Lower lobe of right lung (tissue), 2 donors: Measurements from ENCODE around the gene TMSB15B. TPM values are rescaled to one million over a fixed set of nuclear protein-coding genes. Genes with fewer than 3 reads are reported as not detected.
"Not testable (repeated sequence)": the region's sequence is repeated elsewhere in the genome, so short reads cannot be mapped to it uniquely, and the experiment has no call there.

Source experiments
- ATAC-seq, 2 donors: fragments of 200-7000 bp; cut with Tn5 transposase; one replicate each; pipeline ENCODE4 v1.9.1; 2020 to 2022; ENCODE audit warnings: mild to moderate bottlenecking in 2 of 2, moderate library complexity in 2 of 2
- DNase-seq: peaks from one replicate; pipeline ENCODE4 v3.0.0-alpha.2; 2020
- H3K27ac ChIP-seq: fragments of 200-600 bp; one replicate; pipeline ENCODE4 v1.8.0; 2022
- H3K27me3 ChIP-seq: fragments of 200-600 bp; one replicate; pipeline ENCODE4 v1.8.0; 2022; ENCODE audit warnings: low read depth
- H3K36me3 ChIP-seq: fragments of 200-600 bp; one replicate; pipeline ENCODE4 v1.8.0; 2022; ENCODE audit warnings: mild to moderate bottlenecking
- H3K4me1 ChIP-seq: fragments of 200-600 bp; one replicate; pipeline ENCODE4 v1.8.0; 2022
- H3K4me3 ChIP-seq: fragments of 200-600 bp; one replicate; pipeline ENCODE4 v1.8.0; 2022; ENCODE audit warnings: mild to moderate bottlenecking
- H3K9me3 ChIP-seq: fragments of 200-600 bp; one replicate; pipeline ENCODE4 v1.8.0; 2022
- intact Hi-C: fragments of 100-400 bp; cut with DNase I; formaldehyde crosslinking; loops from one replicate; pipeline ENCODE4 v1.11.0; 2022
- long read RNA-seq: library from polyadenylated mRNA; unstranded; transcript quantifications from one replicate; pipeline ENCODE4 v2.0.0, GENCODE V29; 2021
- total RNA-seq: library from RNA; stranded (reverse); fragmentation: NEBNext Ultra II Directional; extraction: Animal tissue kit (Norgen Biotek cat#: 25700); gene quantifications from one replicate; pipeline ENCODE4 v1.2.1, GENCODE V29; 2021
- TF ChIP-seq, protein P1 (sequence below): fragments of 200-600 bp; IDR thresholded peaks from one replicate; pipeline ENCODE4 v1.8.0; 2022; ENCODE audit warnings: antibody characterized with exemption, mild to moderate bottlenecking
- donor health status: DM: no; HTN: yes; CAD: no; lungs with severe emphysema.

The TMSB15B gene
- 1.2 TPM for total RNA-seq
- long read RNA-seq, partial matches to known transcripts: 1 of 2 reads
- long read RNA-seq, other reads (novel, unspliced or antisense): 1 of 2 reads

DNA sequence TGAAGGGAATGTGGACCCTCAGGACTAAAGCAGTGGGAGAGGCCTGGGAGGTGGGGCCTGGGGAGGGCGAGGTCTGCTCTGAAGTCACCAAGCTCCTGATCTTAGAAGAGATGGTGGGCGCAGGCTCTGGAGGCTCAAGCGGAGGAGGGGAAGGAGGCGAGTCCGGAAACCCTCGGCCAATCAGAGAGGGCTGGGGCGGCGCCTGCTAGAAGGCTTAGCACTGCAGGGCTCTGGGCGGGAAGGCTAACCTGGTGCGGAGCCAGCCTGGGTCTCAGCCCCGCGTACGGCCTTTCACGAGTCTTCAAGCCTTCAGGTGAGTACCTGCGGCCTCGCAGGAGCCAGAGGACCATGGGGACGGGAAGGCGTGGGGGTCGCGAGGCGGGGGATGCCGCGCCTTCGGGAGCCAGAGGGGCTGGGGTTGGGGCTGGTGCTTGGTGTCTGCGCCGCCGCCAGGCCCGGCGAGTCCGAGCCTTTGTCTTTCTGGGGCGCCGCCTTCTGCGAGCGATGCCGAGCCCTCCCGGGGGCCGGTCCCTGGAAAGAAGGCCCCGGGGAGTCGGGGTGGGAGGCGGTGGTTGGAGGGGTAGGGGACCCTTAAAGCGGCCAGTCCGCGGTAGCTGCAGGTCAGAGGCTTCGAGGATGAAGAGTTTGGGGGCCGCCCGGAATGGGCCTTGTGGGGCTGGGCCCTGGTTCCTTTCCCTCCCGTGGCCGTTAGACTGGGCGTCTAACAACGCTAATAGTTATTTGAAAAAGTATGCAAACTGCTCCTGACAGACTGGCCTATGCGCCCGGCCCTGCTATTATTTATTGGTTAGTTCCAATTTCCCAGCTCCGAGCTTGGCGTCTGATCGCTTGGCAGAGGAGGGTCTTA lies at the start of gene TMSB15B:
Gene TMSB15B, plus strand, starts transcription at position 217 of the 868 bp plus-strand sequence.
- H3K9me3 ChIP-seq, H3K4me1 ChIP-seq, H3K4me3 ChIP-seq, H3K36me3 ChIP-seq, intact Hi-C loops, H3K27ac ChIP-seq, DNase-seq, H3K27me3 ChIP-seq: not testable (repeated sequence)
- peak; percentile 88 to 93 for ATAC-seq

DNA sequence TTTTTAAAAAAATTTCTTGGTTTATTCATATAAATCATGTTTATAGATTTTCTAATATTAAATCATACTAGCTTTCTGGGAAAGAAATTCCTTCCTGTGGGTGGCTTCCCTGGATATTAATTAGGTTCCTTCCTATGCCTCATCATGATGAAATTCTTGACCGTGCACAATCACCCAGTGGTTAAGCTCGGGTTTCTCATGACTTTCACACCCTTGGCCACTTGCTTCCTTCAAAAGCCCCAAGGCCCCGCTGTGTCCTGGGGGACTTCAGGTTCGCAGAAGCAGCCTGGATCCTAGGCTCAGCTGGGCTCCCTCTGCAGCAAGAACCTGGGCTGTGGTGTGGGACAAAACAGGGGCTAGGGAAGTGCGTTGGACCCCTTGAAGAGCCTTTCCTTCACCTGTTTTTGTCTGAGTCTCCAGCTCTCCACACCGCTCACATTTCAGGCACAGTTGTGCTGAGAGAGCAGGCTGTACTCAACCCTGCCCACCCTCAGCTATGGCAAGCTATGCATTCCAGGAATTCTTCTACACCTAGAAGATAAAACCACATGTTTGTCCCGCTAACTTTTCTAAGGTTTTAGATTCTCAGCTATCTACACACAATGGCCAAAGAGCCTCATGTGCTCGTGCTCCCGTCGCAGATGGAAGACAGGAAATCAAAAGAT lies 48.9 kb upstream of the TMSB15B start:
- Histone ChIP-seq H3K36me3 (no peaks in the 10 kb centered on the region), H3K4me1 (no peaks in the 10 kb centered on the region), H3K9me3 (no peaks in the 10 kb centered on the region), H3K27ac (no peak overlapping the region), H3K27me3 (no peaks in the 10 kb centered on the region), H3K4me3 (no peak overlapping the region)
- ATAC-seq (no peak), DNase-seq (no peak)
- intact Hi-C loops: no loop called here
- TF ChIP-seq, protein P1, sequence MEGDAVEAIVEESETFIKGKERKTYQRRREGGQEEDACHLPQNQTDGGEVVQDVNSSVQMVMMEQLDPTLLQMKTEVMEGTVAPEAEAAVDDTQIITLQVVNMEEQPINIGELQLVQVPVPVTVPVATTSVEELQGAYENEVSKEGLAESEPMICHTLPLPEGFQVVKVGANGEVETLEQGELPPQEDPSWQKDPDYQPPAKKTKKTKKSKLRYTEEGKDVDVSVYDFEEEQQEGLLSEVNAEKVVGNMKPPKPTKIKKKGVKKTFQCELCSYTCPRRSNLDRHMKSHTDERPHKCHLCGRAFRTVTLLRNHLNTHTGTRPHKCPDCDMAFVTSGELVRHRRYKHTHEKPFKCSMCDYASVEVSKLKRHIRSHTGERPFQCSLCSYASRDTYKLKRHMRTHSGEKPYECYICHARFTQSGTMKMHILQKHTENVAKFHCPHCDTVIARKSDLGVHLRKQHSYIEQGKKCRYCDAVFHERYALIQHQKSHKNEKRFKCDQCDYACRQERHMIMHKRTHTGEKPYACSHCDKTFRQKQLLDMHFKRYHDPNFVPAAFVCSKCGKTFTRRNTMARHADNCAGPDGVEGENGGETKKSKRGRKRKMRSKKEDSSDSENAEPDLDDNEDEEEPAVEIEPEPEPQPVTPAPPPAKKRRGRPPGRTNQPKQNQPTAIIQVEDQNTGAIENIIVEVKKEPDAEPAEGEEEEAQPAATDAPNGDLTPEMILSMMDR: no peak

DNA sequence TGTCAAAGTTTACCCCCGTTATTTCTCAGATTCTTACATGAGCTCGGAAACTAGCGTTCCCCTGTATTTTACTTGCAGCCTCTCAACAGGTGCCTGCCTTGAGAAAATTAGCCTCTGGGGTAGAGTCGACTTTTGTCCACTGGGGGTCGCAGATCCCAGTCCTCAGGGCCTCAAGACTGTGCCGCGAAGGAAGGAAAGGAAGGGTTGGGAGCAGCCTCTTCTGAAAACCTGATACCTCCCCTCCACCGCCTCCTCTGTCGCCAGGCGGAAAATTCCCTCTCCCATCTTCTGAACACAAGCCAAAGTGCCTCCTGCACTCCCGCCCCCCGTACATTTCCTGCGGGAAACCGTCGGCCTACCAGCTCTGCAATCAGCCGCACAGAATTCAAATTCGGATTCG lies 44.4 kb upstream of the TMSB15B start:
- DNase-seq (peak; percentile 43), ATAC-seq (peak; percentile 83 to 84)
- H3K27me3 ChIP-seq: no peaks in the 10 kb centered on the region
- H3K36me3 ChIP-seq: no peaks in the 10 kb centered on the region
- TF ChIP-seq, protein P1: peak; percentile 48
- no peaks in the 10 kb centered on the region for H3K4me1 ChIP-seq
- H3K4me3 ChIP-seq: peak overlapping the region; percentile 61
- H3K9me3 ChIP-seq: no peaks in the 10 kb centered on the region
- intact Hi-C loops: no loop called here
- H3K27ac ChIP-seq: no peak overlapping the region

DNA sequence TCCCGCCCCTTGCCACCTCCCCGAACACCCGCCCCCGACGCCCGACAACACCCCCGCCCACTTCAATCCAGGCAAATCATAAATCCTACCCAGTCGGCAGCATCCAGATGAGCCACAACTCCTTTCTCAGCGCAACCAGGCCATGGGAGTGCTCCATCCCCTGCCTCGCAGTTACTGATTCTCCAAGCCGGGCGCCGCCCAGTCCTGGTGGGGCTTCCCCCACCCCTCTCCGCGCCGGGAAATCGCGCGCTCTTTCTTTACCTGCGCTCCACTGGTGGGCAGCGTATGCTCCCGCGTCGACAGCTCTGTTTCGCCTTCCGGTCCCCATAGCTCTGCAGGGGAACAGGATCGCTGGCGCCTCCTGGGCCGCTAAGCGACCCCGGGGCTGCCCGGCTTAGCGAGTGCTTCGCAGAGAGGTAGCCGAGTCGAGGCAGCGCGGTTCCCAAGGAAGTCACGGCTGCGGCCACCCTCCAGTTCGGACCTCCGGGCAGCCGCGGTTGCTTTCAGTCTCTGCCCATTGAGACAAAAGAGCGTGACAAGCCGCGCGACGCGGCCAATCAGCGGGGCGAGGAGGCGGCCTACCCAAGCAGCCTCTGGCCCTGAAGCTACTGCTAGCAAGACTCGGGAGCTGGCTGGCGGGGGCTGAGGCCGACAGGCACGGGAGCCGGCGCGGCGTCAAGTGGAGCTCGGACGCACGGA lies 43.7 kb upstream of the TMSB15B start:
- Histone ChIP-seq H3K27me3 (no peaks in the 10 kb centered on the region), H3K9me3 (no peaks in the 10 kb centered on the region), H3K36me3 (no peaks in the 10 kb centered on the region), H3K4me1 (no peaks in the 10 kb centered on the region), H3K27ac (peak overlapping the region; percentile 71), H3K4me3 (peak overlapping the region; percentile 61)
- intact Hi-C loops: no loop called here
- TF ChIP-seq, protein P1: no peak
- ATAC-seq (peak; percentile 93 to 94), DNase-seq (peak; percentile 70)

DNA sequence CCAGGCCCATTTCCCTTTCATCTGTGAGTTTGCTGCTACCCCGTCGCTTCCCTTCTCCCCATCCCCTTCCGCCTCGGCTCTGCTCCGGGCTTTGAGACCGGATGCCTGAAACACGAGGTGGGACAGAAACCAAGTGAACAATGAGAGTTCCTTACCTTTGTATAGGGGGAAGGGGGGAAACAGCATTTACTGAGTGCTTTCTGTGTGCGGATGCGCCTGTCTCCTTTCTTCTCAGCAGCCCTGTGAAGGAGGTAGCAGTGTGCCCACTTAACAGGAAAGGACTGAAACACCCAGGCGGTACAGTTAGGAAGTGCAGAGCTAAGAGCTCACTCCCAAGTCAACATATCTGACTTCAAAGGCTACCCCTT lies 43.2 kb upstream of the TMSB15B start:
- intact Hi-C loops: no loop called here
- peak; percentile 79 to 83 for ATAC-seq
- Histone ChIP-seq H3K4me3 (peak overlapping the region; percentile 61), H3K36me3 (no peaks in the 10 kb centered on the region), H3K27ac (peak overlapping the region; percentile 71), H3K27me3 (no peaks in the 10 kb centered on the region), H3K9me3 (no peaks in the 10 kb centered on the region), H3K4me1 (no peaks in the 10 kb centered on the region)
- DNase-seq: no peak
- TF ChIP-seq, protein P1: peak; percentile 19

DNA sequence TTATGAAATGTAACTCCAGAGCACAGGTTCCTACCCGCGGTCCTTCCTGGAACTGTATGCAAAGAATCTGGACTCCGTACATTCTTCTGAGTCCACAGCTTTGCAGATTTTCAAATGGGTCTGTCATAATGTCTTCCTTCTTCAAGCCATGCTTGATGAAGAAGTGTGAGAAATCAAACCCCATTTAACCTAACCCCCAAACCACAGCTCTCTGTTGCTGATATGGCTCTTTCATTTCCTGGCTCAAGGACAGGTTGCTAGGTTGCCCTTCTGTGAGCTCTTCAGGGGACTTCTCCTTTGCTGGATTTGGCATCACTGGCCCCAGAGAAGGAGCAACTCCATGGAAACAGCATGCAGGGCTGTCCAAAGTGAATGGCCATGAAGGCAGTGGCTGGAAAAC lies 41.9 kb upstream of the TMSB15B start:
- H3K27me3 ChIP-seq, DNase-seq, intact Hi-C loops, H3K36me3 ChIP-seq, H3K27ac ChIP-seq, ATAC-seq, H3K4me1 ChIP-seq, H3K4me3 ChIP-seq, H3K9me3 ChIP-seq: not testable (repeated sequence)
